KG1 (cell line): ENCODE measurements around the gene UMPS.
A peak's percentile ranks its signal among the peaks of the same experiment; 100 is the strongest.

ENCODE experiments used
- DNase-seq: peaks from one replicate; lab custom pipeline; 2025; lab: John Stamatoyannopoulos, UW

UMPS gene

GRCh38 chr3:124730129-124730940 lies at the start of gene UMPS:
UMPS (plus strand) TSS chr3:124730452; CDS start chr3:124730472, 20 bp downstream.
- peak; percentile 77 for DNase-seq

- DNase-seq: no peak
Measured at GRCh38 chr3:124680521-124680920, 49.7 kb upstream of the UMPS start.

- no peak for DNase-seq
Measured at GRCh38 chr3:124682263-124682662, 48.0 kb upstream of the UMPS start.

GRCh38 chr3:124684459-124684858 lies 45.8 kb upstream of the UMPS start:
- no peak for DNase-seq

GRCh38 chr3:124685067-124685466 lies 45.2 kb upstream of the UMPS start:
- no peak for DNase-seq

- no peak for DNase-seq
Measured at GRCh38 chr3:124685481-124685880, 44.8 kb upstream of the UMPS start.

GRCh38 chr3:124686028-124686670 lies 44.1 kb upstream of the UMPS start:
- no peak for DNase-seq

GRCh38 chr3:124688581-124689454 lies 41.4 kb upstream of the UMPS start:
- peak; percentile 66 for DNase-seq

- DNase-seq: no peak
Measured at GRCh38 chr3:124691599-124691998, 38.7 kb upstream of the UMPS start.

- DNase-seq: no peak
Measured at GRCh38 chr3:124694486-124694885, 35.8 kb upstream of the UMPS start.

GRCh38 chr3:124695369-124695768 lies 34.9 kb upstream of the UMPS start:
- DNase-seq: no peak

- no peak for DNase-seq
Measured at GRCh38 chr3:124696006-124696405, 34.2 kb upstream of the UMPS start.

- no peak for DNase-seq
Measured at GRCh38 chr3:124697302-124697701, 33.0 kb upstream of the UMPS start.

GRCh38 chr3:124698030-124698770 lies 32.1 kb upstream of the UMPS start:
- DNase-seq: no peak

GRCh38 chr3:124699051-124699450 lies 31.2 kb upstream of the UMPS start:
- DNase-seq: no peak

GRCh38 chr3:124699686-124700396 lies 30.4 kb upstream of the UMPS start:
- no peak for DNase-seq

GRCh38 chr3:124700880-124701684 lies 29.2 kb upstream of the UMPS start:
- DNase-seq: no peak

- no peak for DNase-seq
Measured at GRCh38 chr3:124701687-124702086, 28.6 kb upstream of the UMPS start.

GRCh38 chr3:124702950-124703349 lies 27.3 kb upstream of the UMPS start:
- DNase-seq: no peak

- DNase-seq: no peak
Measured at GRCh38 chr3:124705552-124705951, 24.7 kb upstream of the UMPS start.
